NB4 (cell line): ENCODE data around the gene SURF4.

Source experiments
- DNase-seq: peaks from one replicate; pipeline ENCODE4 v3.0.0; 2010; ENCODE audit warnings: low read depth
- H3K4me3 ChIP-seq: one replicate; pipeline ENCODE4 v1.5.1; 2011; ENCODE audit warnings: mild to moderate bottlenecking, low read depth, low read length, moderate library complexity
- MYC ChIP-seq: IDR thresholded peaks from 2 replicates; pipeline ENCODE4 v1.6.1; 2011; ENCODE audit warnings: low read depth, low read length
- POLR2A ChIP-seq: IDR thresholded peaks from 2 replicates; pipeline ENCODE4 v1.6.1; 2011; ENCODE audit warnings: mild to moderate bottlenecking; ENCODE audit not compliant: insufficient read length; ENCODE audit errors: extremely low read depth
- TF ChIP-seq, protein P1 (sequence below): IDR thresholded peaks from 2 replicates; pipeline ENCODE4 v1.6.1; 2011; ENCODE audit warnings: low read depth, low read length
- TF ChIP-seq, protein P2 (sequence below): IDR thresholded peaks from one replicate; pipeline ENCODE4 v1.5.1; 2012; ENCODE audit warnings: low read depth, low read length

SURF4 gene

DNA sequence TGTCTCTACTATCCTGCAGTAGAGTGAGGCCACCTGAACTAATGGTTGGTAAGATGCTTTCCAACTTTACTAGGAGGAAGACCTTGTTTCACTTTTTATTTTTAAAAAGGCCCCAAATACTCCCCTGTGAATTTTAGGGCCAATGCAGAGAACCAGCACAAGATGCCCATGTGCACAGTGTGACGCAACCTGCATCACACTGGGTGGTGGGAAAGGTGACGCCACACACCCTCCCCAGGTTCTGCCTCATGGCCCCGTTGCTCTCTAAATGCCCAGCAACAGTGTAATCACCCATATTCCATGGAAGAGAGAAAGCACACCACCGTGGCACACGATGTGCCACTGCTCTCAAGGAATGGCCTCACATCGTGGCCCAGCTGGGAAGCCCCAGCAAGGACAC lies 6.4 kb downstream of the SURF4 start:
- no peak overlapping the region for H3K4me3 ChIP-seq
- DNase-seq = no peak
- TF ChIP-seq, protein P1, sequence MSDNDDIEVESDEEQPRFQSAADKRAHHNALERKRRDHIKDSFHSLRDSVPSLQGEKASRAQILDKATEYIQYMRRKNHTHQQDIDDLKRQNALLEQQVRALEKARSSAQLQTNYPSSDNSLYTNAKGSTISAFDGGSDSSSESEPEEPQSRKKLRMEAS = no peak
- TF ChIP-seq, protein P2, sequence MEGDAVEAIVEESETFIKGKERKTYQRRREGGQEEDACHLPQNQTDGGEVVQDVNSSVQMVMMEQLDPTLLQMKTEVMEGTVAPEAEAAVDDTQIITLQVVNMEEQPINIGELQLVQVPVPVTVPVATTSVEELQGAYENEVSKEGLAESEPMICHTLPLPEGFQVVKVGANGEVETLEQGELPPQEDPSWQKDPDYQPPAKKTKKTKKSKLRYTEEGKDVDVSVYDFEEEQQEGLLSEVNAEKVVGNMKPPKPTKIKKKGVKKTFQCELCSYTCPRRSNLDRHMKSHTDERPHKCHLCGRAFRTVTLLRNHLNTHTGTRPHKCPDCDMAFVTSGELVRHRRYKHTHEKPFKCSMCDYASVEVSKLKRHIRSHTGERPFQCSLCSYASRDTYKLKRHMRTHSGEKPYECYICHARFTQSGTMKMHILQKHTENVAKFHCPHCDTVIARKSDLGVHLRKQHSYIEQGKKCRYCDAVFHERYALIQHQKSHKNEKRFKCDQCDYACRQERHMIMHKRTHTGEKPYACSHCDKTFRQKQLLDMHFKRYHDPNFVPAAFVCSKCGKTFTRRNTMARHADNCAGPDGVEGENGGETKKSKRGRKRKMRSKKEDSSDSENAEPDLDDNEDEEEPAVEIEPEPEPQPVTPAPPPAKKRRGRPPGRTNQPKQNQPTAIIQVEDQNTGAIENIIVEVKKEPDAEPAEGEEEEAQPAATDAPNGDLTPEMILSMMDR = no peak

DNA sequence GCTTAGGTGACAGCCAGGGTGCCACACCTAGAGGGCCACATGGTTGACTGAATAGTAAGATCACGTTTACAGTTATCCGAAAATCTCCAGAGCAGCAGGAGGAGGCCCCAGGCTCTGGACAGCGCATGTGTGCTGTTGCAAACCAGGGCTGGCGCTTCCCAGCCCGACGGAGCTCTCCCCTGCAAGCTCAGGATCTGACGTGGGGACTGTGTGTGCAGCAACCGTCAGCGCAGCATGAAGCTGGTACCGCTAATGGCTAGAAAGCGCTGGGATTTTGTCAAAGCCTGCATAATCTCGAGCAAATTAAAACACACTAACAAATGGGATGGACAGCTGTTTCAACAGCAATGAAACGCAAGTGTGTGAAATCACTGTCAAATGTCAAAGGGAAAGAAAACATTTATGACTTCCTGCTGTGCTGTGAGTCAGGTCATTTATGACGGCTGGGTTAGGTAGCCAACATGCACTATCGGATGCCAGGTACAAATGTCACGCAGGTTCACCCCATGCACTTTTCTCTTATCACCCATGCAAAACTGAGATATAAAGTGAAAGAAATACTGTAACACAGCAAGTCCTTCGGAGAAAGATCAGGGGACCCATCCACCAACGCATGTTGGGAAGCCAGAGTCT lies 7.5 kb downstream of the SURF4 start:
- no peak for DNase-seq
- TF ChIP-seq, protein P1 = no peak
- TF ChIP-seq, protein P2 = no peak
- no peak for TF ChIP-seq POLR2A
- no peak for TF ChIP-seq MYC
- H3K4me3 ChIP-seq = no peak overlapping the region

DNA sequence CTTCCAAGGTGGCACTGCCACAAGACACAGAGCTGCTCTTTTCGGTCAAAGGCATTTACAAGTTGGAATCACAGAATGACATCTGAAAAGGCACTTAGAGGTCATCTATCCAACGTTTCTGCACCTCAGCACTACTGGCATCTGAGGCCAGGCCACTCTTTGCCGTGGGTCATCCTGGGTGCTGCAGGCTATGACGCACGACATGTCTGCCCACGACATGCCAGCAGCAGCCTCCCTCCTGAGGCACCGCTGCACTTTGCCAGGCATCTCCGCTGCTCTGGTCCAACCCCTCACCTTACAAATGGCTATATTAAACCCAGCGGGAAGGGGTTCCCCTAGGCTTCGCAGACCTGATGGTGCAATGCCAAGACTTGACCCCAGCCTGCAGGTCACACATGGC lies 8.1 kb downstream of the SURF4 start:
- no peak for TF ChIP-seq MYC
- TF ChIP-seq POLR2A = no peak
- TF ChIP-seq, protein P2 = no peak
- TF ChIP-seq, protein P1 = no peak
- DNase-seq = no peak

DNA sequence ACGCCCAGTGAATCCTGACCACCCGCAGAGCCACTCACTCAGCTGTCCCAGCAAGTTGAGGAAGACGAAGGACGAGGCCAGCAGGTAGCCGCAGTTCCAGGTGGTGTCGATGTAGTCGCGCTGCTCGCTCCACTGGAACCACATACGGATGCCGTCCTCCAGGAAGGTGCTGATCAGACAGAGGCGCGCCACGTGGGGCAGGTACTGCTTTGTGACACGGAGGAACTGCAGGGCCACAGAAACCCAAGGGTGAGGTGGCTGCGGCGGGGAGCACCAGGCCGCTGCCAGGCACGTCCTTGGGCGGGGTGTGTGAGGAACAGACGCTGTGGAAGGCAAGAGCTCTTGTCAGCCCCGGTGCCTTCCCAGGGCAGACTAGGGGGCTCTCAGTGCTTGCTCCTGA lies 8.6 kb downstream of the SURF4 start:
- no peak for DNase-seq
- H3K4me3 ChIP-seq = no peak overlapping the region
- TF ChIP-seq MYC = no peak
- TF ChIP-seq, protein P2 = no peak
- TF ChIP-seq, protein P1 = no peak
- no peak for TF ChIP-seq POLR2A

More for the DNA sequence above, 8.1 kb downstream of the SURF4 start:
- no peak overlapping the region for H3K4me3 ChIP-seq

DNA sequence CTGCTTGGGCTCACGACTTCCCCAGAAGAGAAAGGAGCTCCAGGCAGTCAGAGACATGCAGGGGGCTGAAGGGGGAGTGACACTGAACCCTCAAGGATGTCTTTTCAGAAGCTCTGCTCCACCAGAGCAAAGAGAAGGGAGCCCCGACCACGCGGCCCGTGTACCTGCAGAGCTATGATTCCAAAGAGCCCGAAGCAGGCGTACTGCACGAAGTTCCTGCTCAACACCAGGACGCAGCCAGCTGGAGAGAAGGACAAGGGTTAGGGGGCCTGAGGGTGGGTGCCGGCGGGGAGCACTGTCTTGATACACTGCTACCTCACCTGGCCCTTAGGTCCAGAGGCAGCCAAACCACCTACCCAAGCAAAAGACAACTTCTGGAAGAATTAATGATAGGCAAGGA lies 9.4 kb downstream of the SURF4 start:
- H3K4me3 ChIP-seq = no peak overlapping the region
- TF ChIP-seq POLR2A = no peak
- DNase-seq = no peak

DNA sequence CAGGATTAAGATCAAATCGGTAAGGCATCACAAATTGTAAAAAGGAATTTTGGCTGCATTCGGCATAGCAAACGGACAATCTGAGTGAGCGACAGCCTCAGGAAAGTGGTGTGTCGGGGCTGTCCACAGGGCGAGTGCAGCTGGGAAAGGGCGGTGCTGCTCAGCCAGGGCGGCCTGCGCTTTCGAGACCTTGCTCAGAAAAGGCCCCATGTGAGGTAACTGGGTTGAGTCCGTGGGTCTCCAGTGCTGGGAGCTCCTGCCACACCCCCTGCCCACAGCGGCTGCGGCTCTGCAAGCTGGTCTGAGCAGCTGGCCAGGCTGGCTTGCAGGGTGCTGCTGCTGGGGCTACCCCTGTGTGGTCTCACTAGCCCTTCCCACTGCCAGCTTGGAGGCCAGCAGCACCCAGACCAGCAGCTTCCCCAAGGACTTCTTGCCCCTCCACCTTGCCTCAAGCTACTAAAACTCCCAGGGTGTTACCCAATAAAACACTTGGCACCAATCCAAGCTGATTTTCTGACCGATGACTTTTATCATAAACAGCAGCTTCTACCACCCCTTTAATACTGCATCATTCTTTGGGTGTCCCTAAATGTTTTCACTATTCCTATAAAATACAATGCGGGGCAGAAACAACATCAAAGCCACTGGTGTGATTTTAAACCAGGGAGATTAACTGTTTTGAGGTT lies 13.4 kb downstream of the SURF4 start:
- no peak for TF ChIP-seq POLR2A
- no peak overlapping the region for H3K4me3 ChIP-seq
- no peak for DNase-seq
